CD4-positive, alpha-beta T cell (primary cell): ENCODE measurements around the gene FAM210B. TPM values are rescaled to one million over a fixed set of nuclear protein-coding genes. Genes with fewer than 3 reads are reported as not detected.

Experiments used
- ATAC-seq: fragments of 200-7000 bp; cut with Tn5 transposase; one replicate; pipeline ENCODE4 v1.10.0; 2022; ENCODE audit warnings: mild to moderate bottlenecking; ENCODE audit not compliant: poor library complexity
- CTCF ChIA-PET: fragments of 350-600 bp; sonication (Branson Sonifier 250); formaldehyde crosslinking; loops from one replicate; lab custom pipeline; 2021; ENCODE audit warnings: antibody characterized with exemption, inconsistent platforms; lab: Charles Lee
- POLR2A ChIA-PET: fragments of 350-600 bp; sonication (Branson Sonifier 250); formaldehyde crosslinking; loops from one replicate; lab custom pipeline; 2021; ENCODE audit warnings: antibody characterized with exemption, inconsistent platforms; lab: Charles Lee
- DNase-seq, 14 experiments: peaks; one replicate each; pipeline ENCODE4 v3.0.0-alpha.2; 2013 to 2020; ENCODE audit warnings: mixed read lengths in 2 of 14
- H3K27ac ChIP-seq, 2 donors: one replicate each; pipeline versions ENCODE4 v1.5.1 to v1.7.0; 2013; ENCODE audit warnings: low read length in 2 of 2, low read depth in 1 of 2, mild to moderate bottlenecking in 1 of 2
- H3K27me3 ChIP-seq, 2 experiments: 1 replicate in 1 of 2; 2 replicates in 1 of 2; pipeline versions ENCODE4 v1.6.1 to v1.7.0; 2013; ENCODE audit warnings: low read length in 2 of 2, control low read depth in 1 of 2, mild to moderate bottlenecking in 1 of 2, moderate library complexity in 1 of 2; ENCODE audit not compliant: insufficient read depth in 2 of 2, control insufficient read depth in 1 of 2
- H3K36me3 ChIP-seq: one replicate; pipeline ENCODE4 v1.6.1; 2013; ENCODE audit warnings: low read length, control low read depth; ENCODE audit not compliant: insufficient read depth
- H3K4me1 ChIP-seq: one replicate; pipeline ENCODE4 v1.6.1; 2013; ENCODE audit warnings: low read length, control low read depth; ENCODE audit not compliant: insufficient read depth
- H3K4me3 ChIP-seq: one replicate; pipeline ENCODE4 v1.5.1; 2013; ENCODE audit warnings: mild to moderate bottlenecking, low read length, moderate library complexity
- H3K9me3 ChIP-seq, 2 experiments: 1 replicate in 1 of 2; 2 replicates in 1 of 2; pipeline versions ENCODE4 v1.6.1 to v1.7.0; 2013; ENCODE audit warnings: low read length in 2 of 2, mild to moderate bottlenecking in 2 of 2, control low read depth in 1 of 2, moderate library complexity in 1 of 2; ENCODE audit not compliant: control insufficient read depth in 1 of 2, insufficient read depth in 1 of 2
- H3K27ac Mint-ChIP-seq: one replicate; pipeline ENCODE4 v1.8.0; 2020; ENCODE audit warnings: mixed read lengths
- H3K27me3 Mint-ChIP-seq: one replicate; pipeline ENCODE4 v1.8.0; 2021; ENCODE audit warnings: mixed read lengths
- H3K36me3 Mint-ChIP-seq: one replicate; pipeline ENCODE4 v1.8.0; 2021; ENCODE audit warnings: low read depth, mixed read lengths
- H3K4me1 Mint-ChIP-seq: one replicate; pipeline ENCODE4 v1.8.0; 2021; ENCODE audit warnings: low read depth, mixed read lengths
- H3K4me3 Mint-ChIP-seq: one replicate; pipeline ENCODE4 v1.8.0; 2020; ENCODE audit warnings: mild to moderate bottlenecking, mixed read lengths
- H3K9me3 Mint-ChIP-seq: one replicate; pipeline ENCODE4 v1.8.0; 2020; ENCODE audit warnings: mixed read lengths
- intact Hi-C, 2 experiments: fragments of 100-400 bp; cut with DNase I in 1 of 2; cut with micrococcal nuclease in 1 of 2; formaldehyde crosslinking; loops; one replicate each; pipeline versions ENCODE4 v1.15.1 to v1.9.0; 2023 to 2025; cut with DNase I, micrococcal nuclease
- total RNA-seq, 174 experiments: library from RNA in 2 of 174; stranded (reverse) in 2 of 174; gene quantifications; one replicate each; pipeline ENCODE4 v1.2.3 and lab custom pipeline; 2021 to 2026
- TF ChIP-seq, protein P1 (sequence below): fragments of 200-600 bp; IDR thresholded peaks from one replicate; pipeline ENCODE4 v1.8.0; 2022; ENCODE audit warnings: antibody characterized with exemption, mild to moderate bottlenecking

The FAM210B gene
- total RNA-seq, 2 experiments from 2014 or later = 14.4 to 14.7 TPM

DNA sequence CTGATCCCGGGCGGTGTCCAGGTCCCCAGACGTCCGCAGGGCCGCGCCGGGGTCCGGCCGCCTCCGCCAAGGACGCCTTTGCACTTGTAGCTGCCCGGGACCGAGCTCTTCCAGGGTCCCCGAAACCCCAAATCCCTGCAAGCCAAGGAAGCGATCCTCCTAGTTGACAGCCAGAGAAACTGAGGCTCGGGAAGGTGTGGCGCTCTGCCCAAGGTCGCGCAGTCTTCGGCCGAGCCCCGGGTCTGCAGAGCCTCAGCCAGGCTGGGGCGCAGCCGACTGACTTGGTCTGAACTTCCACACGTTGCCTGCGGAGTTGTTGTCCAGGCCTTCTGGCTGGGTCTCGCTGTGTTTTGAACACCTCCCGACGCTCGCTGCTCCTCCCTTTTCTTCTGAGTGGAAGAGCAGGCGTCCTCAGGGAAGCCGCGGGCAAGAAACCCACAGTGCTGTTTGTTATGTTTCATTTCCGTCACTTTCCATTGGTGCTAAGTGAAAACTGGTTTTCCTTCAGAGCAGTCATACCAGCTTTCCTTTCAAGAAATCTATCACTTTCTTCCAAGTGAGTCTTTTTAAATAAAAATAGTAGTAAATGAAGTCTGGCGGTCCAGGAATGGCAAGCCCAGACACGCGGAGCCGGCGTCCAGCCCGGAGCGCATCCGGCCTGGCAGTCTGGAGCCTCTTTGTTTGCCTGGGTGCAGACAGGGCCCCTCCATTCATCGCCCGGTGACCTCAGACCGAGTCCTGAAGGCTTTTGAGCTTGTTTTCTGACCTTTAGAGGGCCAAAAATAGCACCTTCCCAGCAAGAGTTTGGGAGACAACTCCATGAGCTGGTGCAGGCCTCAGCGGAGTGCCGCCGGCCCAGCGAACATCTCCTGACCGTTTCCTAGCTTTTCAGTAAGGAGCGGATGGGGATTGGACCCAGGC lies 698 bp downstream of the FAM210B start:
- intact Hi-C loops = loop anchor here in 1 of 2 experiments (5.0 kb wide), 1 partner anchor 1953 kb away; no protein-coding TSS in a partner anchor
- H3K27me3 ChIP-seq = no peaks in the 10 kb centered on the region
- Mint-ChIP-seq H3K9me3 (no peaks in the 10 kb centered on the region), H3K27me3 (no peaks in the 10 kb centered on the region), H3K4me3 (peak overlapping the region; percentile 94), H3K4me1 (peaks cover 29% of the 10 kb centered on the region), H3K27ac (peak overlapping the region; percentile 76), H3K36me3 (peaks cover 11% of the 10 kb centered on the region)
- H3K36me3 ChIP-seq = no peaks in the 10 kb centered on the region
- H3K9me3 ChIP-seq = no peaks in the 10 kb centered on the region
- TF ChIP-seq, protein P1, sequence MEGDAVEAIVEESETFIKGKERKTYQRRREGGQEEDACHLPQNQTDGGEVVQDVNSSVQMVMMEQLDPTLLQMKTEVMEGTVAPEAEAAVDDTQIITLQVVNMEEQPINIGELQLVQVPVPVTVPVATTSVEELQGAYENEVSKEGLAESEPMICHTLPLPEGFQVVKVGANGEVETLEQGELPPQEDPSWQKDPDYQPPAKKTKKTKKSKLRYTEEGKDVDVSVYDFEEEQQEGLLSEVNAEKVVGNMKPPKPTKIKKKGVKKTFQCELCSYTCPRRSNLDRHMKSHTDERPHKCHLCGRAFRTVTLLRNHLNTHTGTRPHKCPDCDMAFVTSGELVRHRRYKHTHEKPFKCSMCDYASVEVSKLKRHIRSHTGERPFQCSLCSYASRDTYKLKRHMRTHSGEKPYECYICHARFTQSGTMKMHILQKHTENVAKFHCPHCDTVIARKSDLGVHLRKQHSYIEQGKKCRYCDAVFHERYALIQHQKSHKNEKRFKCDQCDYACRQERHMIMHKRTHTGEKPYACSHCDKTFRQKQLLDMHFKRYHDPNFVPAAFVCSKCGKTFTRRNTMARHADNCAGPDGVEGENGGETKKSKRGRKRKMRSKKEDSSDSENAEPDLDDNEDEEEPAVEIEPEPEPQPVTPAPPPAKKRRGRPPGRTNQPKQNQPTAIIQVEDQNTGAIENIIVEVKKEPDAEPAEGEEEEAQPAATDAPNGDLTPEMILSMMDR = no peak
- CTCF ChIA-PET = no interaction called here
- peak overlapping the region; percentile 86 for H3K4me3 ChIP-seq
- peaks cover 21% of the 10 kb centered on the region for H3K4me1 ChIP-seq
- H3K27ac ChIP-seq = no peak overlapping the region
- POLR2A ChIA-PET = interaction anchor here (1.4 to 2.2 kb wide), 5 partner anchors 33 to 109 kb away, joined by 5 to 40 read pairs (median 6); partner anchors contain the start of genes AURKA, CASS4, CSTF1 and RTF2
- DNase-seq (peak in 8 of 14 experiments; percentile 2 to 45 (median 16)), ATAC-seq (no peak)

DNA sequence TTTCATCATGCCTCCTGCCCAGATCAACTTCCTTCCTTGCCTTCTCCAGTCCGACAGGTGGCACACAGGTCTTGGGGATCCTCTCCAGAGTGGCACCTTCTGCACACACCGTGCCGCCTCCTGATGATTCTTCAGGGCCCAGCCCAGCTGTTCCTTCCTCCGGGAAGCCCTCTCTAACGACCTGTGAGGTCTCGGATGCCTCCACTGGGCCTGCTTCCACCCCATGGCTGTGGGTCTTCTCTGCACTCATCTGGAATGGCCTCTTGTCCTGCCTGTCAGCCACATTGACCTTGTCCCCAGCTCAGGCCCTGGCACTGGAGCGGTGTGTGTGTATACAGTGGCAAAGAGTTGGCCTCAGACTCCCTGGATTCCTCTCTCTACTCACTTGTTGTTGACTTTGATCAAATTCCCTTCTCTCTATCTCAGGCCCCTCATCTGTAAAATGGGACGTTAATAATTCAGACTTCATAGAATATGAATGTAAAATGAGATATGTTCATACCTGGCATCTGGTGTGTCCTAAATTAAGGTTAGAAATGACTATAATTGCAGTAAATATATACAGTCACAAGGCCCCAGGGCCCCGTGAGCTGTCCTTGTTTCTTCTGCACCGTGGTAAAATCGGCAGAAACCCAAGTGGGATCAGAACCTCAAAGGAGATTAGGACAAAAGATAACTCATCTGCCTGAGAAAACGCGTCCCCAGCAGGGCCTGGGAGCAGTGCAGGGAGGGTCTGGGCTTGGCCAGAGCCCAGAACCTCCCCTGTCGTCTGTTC lies 1.5 kb downstream of the FAM210B start:
- Mint-ChIP-seq H3K9me3 (no peaks in the 10 kb centered on the region), H3K27me3 (no peaks in the 10 kb centered on the region), H3K4me1 (peaks cover 29% of the 10 kb centered on the region), H3K4me3 (peak overlapping the region; percentile 94), H3K27ac (peak overlapping the region; percentile 5), H3K36me3 (peaks cover 11% of the 10 kb centered on the region)
- no peak for ATAC-seq
- H3K27ac ChIP-seq = no peak overlapping the region
- DNase-seq = no peak
- peak overlapping the region; percentile 86 for H3K4me3 ChIP-seq
- no peaks in the 10 kb centered on the region for H3K27me3 ChIP-seq
- POLR2A ChIA-PET = interaction anchor here (2.1 kb wide), 1 partner anchor 61 kb away, joined by 7 read pairs; no protein-coding TSS in a partner anchor
- CTCF ChIA-PET = no interaction called here
- H3K9me3 ChIP-seq = no peaks in the 10 kb centered on the region
- peaks cover 21% of the 10 kb centered on the region for H3K4me1 ChIP-seq
- peaks cover 4% of the 10 kb centered on the region for H3K36me3 ChIP-seq
- TF ChIP-seq, protein P1 = no peak
- intact Hi-C loops = no loop called here

DNA sequence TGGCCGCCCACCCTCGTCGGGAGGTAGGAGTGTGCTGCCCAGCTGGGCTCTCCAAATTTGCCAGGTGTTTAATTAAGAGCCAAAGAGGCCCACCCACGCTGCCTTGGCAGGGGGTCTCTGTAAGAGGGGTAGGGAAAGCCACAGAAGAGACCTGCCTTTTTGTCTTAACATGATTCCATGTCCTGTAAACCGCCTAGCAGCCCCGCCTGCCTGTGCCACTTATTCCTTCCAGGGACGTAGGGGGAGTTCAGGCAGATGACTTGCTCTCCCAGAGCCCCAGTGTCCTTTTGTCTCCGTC lies 2.1 kb downstream of the FAM210B start:
- peaks cover 29% of the 10 kb centered on the region for H3K4me1 Mint-ChIP-seq
- ATAC-seq = no peak
- no peak overlapping the region for H3K4me3 ChIP-seq
- H3K27me3 ChIP-seq = no peaks in the 10 kb centered on the region
- CTCF ChIA-PET = no interaction called here
- TF ChIP-seq, protein P1 = no peak
- peaks cover 21% of the 10 kb centered on the region for H3K4me1 ChIP-seq
- intact Hi-C loops = loop anchor here in 1 of 2 experiments (1.0 kb wide), 1 partner anchor 30 kb away; no protein-coding TSS in a partner anchor
- no peak for DNase-seq
- no peaks in the 10 kb centered on the region for H3K9me3 ChIP-seq
- H3K36me3 Mint-ChIP-seq = peaks cover 17% of the 10 kb centered on the region
- H3K4me3 Mint-ChIP-seq = peak overlapping the region; percentile 94
- no peak overlapping the region for H3K27ac ChIP-seq
- peaks cover 6% of the 10 kb centered on the region for H3K36me3 ChIP-seq
- no peak overlapping the region for H3K27ac Mint-ChIP-seq
- H3K27me3 Mint-ChIP-seq = no peaks in the 10 kb centered on the region
- POLR2A ChIA-PET = no interaction called here
- no peaks in the 10 kb centered on the region for H3K9me3 Mint-ChIP-seq
